ENCODE measurements around the gene SERINC5.
A peak's percentile ranks its signal among the peaks of the same experiment; 100 is the strongest.

SERINC5 gene

DNA sequence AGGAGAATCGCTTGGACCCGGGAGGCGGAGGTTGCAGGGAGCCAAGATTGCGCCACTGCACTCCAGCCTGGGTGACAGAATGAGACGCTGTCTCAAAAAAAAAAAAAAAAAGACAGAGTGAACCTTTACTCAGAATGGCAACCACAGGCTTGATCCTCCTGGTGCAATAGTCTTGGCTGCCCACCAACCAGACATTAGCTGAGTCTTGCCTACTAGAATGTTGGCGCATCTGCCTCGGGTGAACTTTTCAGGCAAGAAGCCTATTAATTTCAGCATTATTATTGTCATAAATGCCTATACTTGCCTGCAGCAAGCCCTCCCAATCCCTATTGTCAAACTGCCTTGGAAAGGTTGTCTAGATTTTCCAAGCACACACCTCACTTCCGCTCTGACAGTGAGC, 4.2 kb downstream of the SERINC5 start:
- no peak for DNase-seq

DNA sequence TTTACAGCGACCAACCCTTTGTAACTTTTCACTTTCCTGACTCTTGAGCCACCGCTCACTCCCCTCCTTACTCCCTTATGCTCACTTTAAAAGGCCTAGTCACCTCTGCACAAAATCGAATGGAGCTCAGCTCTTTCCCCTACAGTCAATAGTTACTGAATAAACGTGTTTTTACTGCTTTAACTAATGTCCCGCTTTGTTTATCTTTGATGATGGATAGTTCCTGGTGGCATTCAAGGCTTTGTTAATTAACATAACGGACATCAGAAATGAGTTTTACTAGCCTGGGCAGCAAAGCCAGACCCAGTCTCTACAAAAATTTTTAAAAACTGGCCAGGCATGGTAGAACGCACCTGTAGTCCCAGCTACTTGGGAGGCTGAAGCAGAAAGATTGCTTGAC, 5.0 kb downstream of the SERINC5 start:
- DNase-seq = no peak

DNA sequence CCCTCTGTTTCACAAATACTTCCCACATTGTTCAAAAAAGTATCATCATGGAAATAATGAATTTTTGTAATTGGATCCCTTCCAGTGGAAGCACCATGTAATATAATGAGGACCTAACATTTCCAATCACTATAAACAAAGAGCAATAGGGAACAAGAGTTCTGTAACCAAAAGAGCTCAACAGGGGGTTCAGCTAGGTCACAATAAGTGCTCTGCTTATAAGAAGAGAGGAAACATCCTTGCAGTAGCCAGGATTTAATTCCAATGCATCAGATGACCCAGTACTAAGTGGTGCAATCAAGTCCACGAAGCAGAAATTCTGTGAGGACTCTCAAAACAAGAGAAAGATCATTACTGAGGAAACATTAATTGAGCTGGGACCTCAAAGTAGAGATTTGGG, 5.9 kb downstream of the SERINC5 start:
- no peak for DNase-seq

DNA sequence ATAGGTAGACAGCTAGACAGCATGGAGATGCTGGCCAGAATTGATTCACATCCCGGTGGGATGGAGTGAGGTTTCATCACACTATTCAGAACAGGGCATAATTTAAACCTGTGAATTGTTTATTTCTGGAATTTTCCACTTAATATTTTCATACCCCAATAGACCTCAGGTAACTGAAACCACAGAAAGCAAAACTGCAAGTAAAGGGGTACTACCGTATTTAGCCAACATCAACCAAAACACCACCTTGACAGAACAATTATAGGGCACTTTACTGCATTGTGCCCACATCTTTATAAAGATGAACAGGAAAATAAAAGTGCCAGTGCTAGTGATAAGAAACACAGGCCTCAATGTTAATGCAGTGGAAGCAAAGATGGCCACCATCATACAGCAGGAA, 7.5 kb downstream of the SERINC5 start:
- no peak for DNase-seq

DNA sequence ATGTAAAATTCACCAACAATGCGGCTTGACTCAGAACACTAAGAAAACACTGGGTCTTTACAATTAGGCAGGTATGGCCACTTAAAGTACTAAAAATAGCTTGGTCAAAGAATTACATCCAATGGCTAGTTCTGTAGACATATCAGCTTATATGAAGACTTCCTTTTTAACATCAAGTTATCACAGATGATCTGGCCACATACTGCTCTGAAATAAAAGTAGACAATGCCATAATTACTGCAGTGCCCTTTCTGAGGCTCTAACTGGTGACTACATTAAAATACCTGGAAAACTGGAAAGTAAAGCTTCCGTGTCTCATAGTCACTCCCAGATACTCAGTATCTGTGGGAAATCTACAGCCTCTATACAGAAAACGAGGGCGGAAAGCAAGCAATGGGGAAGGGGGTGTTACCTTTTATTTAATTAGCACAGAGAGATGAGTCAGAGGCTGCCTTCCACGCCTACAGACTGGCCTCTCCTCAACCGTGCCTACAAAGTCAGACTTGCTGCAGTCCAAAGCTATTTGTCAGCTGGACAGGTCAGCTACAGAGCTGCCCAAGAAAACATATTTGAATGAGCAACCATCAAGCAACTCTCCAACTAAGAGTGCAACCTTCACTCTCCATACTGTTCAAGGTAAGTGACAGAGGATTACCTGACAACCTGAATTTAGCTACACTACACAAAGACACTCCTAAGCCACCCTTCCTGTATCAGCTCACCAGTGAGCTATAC, 8.7 kb downstream of the SERINC5 start:
- DNase-seq = peak; percentile 53 to 62

DNA sequence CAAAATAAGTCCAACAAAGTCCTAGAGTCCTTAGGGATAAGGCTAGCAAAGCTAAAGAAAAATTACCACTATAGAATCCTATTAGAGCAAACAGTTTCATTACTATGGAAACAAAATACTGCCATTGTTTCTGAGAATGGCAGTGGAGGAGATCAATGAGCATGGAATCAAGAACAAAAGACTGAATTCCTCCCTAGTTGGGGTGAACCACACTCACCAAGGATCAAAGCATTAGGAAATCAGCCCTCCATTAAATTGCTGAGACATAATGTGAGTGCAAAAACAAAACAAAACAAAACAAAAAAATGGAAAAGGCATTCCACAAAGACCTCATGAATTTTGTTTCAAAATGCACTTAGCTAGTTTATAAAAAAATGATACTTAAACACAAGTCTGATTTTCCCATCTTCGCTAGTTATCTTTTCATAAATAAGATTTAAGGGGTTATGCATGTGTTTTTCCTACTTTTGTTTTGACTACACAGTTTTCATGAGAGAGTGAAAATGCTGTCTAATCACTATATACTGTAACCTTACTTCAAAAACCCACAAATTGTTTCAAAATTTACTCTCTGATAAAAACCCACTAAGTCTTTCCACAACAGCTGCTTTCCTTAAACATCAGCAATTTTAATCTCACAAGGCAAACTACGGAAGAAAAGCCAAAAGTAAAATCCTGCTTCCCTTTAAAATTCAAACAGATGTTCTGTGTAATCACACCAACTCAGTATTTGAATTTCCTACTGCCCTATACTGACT, 9.7 kb downstream of the SERINC5 start:
- no peak for DNase-seq

DNA sequence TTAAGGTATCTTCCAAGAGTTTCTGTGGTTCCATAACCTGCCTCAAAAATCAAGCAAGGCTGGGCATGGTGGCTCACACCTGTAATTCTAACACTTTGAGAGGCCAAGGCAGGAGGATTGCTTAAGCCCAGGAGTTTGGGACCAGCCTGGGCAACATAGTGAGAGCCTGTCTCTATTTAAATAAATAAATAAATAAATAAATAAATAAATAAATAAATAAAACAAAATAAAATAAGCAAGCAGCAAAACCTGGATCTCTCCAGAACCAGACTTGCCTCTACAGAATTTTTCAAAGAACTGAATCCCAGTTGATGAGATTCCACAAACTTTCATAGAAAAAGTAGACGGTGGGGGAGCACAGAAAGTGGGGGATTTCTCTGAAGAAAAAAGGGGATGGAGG, 12.3 kb downstream of the SERINC5 start:
- no peak for DNase-seq

DNA sequence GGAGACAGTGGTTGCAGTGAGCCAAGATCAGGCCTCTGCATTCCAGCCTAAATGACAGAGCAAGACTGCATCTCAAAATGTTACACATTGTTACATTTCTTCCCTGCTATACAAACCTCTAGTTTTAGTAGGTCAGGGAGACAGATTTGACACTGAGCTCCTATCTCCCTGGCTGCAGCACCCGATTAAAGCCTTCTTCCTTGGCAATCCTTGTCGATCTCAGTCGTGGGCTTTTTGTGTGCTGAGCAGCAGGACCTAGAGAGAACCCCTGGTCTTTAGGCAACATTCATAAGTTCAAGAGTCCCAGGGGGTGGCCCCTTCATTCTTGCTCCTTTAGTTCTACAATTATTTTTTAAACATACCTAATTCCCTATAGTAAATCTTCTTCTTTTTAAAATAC, 13.0 kb downstream of the SERINC5 start:
- no peak for DNase-seq

DNA sequence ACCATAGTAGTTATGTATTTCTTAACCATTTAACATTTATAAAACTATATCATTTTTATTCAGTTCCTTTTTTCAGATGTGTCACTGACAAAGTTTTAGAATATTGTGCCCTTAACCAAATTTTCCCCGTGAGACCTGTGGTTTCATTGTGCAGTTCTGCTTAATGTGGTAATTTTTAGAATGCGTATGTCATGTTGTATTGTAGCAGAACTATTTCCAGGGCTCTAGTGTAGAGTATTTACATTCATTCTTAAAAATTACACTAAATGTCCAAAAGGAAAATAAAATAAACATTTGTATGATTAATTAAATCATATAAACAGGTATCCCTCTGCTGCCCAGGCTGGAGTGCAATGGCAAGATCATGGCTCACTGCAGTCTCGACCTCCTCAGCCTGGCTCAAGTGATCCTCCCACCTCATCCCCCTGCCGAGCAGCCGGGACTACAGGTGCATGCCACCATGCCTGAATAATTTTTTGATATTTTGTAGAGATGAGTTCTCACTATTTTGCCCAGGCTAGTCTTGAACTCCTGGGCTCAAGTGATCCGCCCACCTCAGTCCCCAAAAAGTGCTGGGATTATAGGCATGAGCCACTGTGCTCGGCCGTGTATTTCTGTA, 15.4 kb downstream of the SERINC5 start:
- no peak for DNase-seq

DNA sequence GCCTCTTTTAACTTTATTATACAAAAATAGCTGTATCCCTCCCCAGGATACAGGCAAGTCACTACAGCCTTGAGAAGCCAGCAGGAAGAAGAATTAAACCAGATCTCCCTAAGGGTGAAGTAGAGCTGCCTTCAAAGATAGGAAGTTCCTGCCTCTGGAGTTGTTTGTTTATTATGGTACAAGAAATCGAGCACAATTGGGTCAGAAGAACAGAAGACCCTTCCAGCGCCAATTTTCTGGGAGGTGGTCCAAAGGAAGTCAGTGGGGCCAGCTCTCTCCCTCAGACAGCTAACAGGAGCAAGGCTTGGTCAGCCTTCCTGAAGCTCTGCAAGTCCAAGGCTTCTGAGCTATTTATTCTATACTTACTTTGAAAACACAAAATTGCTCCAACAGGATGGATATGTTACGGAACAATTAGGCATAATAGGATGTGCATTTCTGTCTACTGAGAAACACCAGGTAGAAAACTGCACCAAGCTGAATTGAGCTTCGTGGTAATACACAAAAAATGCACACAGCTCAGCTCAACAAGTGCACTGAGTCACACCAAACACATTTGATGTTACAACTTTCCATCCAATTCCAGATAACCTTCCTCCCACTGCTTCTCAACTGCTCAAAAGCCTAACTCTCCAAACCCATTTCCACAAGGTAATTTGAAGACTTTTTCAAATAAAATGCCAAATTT, 16.0 kb downstream of the SERINC5 start:
- no peak for DNase-seq

DNA sequence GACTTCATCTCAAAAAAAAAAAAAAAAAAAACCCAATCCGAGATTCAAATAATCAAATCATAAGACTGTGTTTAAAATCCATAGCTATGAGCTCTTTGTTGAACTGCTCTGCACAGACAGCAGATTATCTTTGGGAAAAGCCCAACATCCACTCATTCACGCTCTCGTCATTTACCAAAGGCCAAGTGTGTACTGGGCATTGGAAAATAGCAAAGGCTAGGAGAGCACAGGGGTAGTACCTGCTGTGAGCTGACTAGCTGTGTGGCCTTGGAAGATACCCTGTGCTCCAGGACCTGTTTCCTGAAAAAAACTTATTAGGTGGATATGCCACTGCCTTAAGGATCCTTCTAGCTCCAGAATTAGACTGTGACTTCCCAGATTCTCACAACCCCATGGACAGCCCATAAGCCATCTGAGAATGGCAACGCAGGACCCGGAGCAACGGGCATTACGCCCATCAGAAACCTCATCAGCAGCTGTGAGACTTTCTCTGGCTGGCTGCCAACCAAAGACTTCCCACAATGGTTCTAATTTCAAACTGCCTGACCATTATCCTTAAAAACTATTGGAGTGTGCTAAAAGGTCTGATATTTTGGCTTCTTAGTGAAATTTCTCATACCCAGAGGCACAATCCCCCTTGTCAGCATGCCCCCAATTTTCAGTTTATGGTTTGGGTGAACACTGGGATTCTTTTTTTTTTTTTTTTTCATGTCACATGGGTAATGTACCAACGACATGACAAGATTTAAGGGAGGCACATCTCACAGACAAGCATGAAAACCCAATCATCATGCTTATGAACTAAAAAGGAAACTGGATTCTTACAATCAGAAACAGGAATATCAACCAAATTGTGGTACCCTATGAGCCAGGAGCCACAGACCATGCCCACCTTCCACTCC, 16.8 kb downstream of the SERINC5 start:
- DNase-seq = no peak

DNA sequence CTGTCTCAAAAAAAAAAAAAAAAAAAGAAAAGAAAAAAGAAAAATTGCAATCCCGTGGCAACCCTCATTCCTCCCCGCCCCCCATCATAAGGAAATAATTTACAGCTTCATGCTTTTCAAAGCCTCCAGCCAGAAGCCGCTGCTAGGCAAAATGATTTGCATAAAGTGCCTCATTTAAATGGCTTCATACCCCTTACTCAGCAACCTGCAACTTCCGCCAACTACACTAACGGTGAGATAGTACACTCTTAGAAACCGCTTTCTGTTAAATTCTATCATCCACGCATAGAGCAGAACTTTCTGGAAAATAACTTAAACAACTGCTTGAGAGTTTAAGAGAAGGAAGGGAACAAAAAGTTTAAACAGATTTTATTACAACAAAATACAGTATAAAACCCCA, 17.8 kb downstream of the SERINC5 start:
- DNase-seq = no peak

DNA sequence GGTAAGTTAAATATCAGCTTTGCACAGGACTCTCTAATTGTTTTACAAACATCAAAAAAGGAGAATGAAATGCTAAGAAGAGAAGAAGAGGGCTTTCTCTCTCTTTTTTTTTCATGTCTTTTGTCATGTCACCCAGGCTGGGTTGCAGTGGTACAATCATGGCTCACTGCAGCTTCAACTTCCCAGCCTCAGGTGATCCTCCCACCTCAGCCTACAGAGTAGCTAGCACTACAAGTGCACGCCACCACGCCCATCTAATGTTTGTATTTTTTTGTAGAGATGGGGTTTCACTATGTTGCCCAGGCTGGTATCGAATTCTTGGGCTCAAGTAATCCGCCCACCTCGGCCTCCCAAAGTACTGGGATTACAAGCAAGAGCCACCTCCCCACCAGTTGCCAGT, 18.6 kb downstream of the SERINC5 start:
- no peak for DNase-seq

DNA sequence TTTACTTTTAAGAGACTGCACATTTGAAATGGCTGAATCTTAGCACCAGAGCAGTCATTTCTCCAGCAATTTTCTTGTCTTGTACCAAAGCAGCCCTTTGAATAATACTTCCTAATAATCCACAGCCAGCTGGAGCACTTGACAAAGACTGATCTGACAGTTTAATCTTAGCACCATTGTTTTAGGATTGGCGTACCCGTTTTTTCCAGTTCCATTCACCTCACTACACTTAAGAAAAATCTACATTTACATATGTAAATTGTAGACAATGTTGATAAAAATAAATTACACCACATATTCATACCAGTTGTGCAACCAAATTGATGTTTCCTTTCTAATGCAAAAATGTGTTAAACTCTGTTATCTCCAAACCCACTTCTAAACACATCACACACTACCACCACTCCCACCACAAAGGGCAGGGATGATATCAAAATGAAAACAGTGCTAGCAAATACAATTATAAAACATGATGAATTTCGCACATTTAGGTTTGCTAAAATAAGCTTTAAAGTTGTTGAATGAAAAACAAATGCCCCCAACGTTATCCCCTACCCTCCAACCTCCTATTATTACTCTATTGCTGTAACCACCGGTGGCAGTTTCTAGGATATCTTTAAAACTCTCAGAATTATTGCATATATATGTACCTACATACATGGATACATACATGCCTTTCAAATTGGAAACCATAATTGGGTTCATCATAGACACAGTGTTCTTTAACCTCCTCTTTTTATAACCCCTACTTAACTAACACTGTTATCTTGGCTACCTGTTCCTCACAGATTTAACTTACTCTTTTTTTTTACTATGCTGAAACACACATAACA, 21.5 kb downstream of the SERINC5 start:
- DNase-seq = no peak

DNA sequence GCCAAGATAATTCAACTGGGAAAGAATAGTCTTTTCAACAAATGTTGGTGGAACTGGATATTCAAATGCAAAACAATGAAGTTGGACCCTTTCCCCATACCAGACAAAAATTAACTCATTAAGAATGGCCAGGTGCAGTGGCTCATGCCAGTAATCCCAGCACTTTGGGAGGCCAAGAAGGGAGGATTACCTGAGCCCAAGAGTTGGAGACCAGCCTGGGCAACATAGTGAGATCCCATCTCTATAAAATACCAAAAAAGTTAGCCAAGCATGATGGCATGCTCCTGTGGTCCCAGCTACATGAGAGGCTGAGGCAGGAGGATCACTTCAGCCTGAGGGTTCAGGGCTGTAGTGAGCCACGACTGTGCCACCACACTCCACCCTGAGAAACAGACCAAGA, 24.2 kb downstream of the SERINC5 start:
- no peak for DNase-seq

DNA sequence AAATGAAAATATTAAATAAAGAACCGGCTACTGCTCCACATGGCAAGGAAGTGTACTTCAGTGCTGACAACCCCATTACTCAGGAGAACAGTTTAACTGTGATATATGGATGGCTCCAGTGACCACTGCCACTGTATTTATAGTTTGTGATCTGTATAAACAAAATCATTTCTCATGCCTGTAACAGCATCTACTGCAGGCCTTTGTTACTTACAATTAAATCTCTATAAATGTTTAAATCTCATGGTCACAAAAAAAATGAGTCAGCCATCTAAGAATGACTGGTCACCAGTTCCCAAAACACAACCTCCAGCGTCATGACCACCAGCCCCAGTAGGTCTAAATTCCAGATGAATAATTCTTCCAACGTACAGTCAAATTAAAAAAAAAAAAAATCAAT, 24.6 kb downstream of the SERINC5 start:
- no peak for DNase-seq

DNA sequence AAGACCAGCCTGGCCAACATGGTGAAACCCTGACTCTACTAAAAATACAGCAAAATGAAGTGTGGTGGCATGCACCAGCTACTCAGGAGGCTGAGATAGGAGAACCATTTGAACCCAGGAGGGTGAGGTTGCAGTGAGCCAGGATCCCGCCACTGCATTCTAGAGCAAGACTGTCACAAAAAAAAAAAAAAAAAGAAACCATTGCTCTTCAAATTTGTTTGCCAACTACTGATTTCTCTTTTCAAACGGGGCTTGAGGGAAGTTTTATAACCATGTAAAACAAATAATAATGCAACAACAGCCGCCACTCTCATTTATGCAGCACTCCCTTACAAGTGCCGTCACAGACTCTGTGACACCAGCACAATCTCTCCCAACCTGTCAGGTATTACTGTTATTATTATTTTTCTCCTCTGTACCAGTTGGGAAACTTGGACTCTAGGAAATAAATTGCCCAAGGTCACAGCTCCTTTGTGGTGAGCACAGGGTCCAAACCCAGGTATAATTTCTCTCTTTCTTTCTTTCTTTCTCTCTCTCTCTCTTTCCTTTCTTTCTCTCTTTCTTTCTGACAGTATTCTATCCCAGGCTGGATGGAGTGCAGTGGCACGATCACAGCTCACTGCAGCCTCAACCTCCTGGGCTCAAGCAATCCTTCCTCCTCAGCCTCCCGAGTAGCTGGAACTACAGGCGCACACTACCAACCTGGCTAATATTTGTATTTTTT, 25.4 kb downstream of the SERINC5 start:
- DNase-seq = no peak

DNA sequence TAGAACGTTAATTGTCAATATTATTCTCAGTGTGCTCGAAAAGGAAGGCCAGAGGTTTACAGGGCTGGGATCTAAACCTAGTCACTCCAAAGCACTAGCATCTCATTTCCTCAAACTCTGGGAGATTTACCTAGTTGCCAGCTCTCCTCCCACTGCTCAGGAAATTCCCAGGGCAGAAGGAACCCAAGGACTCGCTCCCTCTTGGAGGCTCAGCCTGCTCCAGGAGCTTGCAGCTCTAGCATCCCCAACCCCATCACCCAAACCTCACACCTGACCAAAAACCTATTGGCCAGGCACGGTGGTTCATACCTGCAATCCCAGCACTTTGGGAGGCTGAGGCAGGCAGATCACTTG, 26.0 kb downstream of the SERINC5 start:
- DNase-seq = no peak

DNA sequence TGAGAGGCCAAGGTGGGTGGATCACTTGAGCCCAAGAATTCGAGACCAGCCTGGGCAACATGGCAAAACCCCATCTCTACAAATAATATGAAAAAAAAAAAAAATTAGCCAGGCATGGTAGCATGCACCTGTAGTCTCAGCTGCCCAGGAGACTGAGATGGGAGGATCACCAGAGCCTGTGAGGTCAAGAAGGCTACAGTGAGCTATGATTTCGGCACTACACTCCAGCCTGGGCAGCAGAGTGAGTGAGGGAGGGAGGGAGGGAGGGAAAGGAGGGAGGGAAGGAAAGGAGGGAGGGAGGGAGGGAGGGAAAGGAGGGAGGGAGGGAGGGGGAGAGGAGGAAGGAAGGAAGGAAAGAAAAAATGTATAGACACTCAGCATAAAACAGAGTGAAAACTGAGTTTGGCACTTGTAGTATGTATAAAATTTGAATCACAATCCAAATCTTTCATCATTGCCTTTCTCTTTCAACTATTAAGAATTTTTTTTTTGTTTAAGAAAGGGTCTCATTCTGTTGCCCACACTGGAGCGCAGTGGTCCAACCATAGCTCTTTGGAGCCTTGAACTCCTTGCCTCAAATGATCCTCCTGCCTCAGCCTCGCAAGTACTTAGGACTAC, 27.8 kb downstream of the SERINC5 start:
- DNase-seq = no peak

DNA sequence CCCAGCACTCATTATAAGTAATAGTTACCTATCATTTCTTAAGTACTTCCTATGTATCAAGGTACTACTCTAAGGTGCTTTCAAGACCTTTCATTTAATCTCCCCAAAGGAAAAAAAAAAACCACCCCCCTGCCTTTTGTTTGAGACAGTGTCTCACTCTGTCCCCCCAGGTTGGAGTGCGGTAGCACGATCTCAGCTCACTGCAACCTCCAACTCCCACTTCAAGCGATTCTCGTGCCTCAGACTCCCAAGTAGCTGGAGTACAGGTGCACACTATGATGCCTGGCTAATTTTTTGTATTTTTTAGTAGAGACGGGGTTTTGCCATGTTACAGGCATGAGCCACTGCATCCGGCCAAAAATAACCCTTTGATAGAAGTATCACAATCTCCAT, 29.9 kb downstream of the SERINC5 start:
- no peak for DNase-seq

Data from activated T-cell treated with anti-CD3 and anti-CD28 coated beads, Interleukin-2, amount 50 U/mL, for 48 hours (primary cell).